ENCODE measurements around the gene LAMP5.
A peak's percentile ranks its signal among the peaks of the same experiment; 100 is the strongest.

Gene LAMP5

GRCh38 chr20:9514461-9515213, at the start of gene LAMP5:
Gene LAMP5 (plus strand): TSS chr20:9514590. CDS start chr20:9514853, 263 bp downstream.
- intact Hi-C loops (cut with DNase I), result no loop called here
- DNase-seq, result peak in 9 of 10 donors; percentile 34 to 90 (median 60)

GRCh38 chr20:9467995-9468394, 46.4 kb upstream of the LAMP5 start:
- intact Hi-C loops (cut with DNase I), result loop anchor here (2.0 kb wide), 1 partner anchor 143 kb away; no protein-coding TSS in a partner anchor
- DNase-seq, result peak in 4 of 10 donors; percentile 10 to 21 (median 16)

GRCh38 chr20:9474835-9475415, 39.5 kb upstream of the LAMP5 start:
- intact Hi-C loops (cut with DNase I), result no loop called here
- no peak for DNase-seq

GRCh38 chr20:9475456-9475855, 38.9 kb upstream of the LAMP5 start:
- intact Hi-C loops (cut with DNase I), result no loop called here
- no peak for DNase-seq

GRCh38 chr20:9476174-9476573, 38.2 kb upstream of the LAMP5 start:
- DNase-seq, result no peak
- intact Hi-C loops (cut with DNase I), result no loop called here

- DNase-seq, result no peak
- intact Hi-C loops (cut with DNase I), result no loop called here
Observed at GRCh38 chr20:9476637-9477036, 37.8 kb upstream of the LAMP5 start.

- intact Hi-C loops (cut with DNase I), result no loop called here
- no peak for DNase-seq
Observed at GRCh38 chr20:9478771-9479170, 35.6 kb upstream of the LAMP5 start.

GRCh38 chr20:9480066-9480465, 34.3 kb upstream of the LAMP5 start:
- intact Hi-C loops (cut with DNase I), result no loop called here
- no peak for DNase-seq

GRCh38 chr20:9482180-9482579, 32.2 kb upstream of the LAMP5 start:
- no peak for DNase-seq
- intact Hi-C loops (cut with DNase I), result no loop called here

GRCh38 chr20:9483131-9483530, 31.3 kb upstream of the LAMP5 start:
- intact Hi-C loops (cut with DNase I), result no loop called here
- no peak for DNase-seq

- no peak for DNase-seq
- intact Hi-C loops (cut with DNase I), result no loop called here
Observed at GRCh38 chr20:9485614-9486340, 28.6 kb upstream of the LAMP5 start.

- intact Hi-C loops (cut with DNase I), result no loop called here
- no peak for DNase-seq
Observed at GRCh38 chr20:9487231-9487630, 27.2 kb upstream of the LAMP5 start.

GRCh38 chr20:9488063-9488462, 26.3 kb upstream of the LAMP5 start:
- DNase-seq, result no peak

GRCh38 chr20:9490161-9490560, 24.2 kb upstream of the LAMP5 start:
- intact Hi-C loops (cut with DNase I), result no loop called here
- DNase-seq, result no peak

More at GRCh38 chr20:9488063-9488462, 26.3 kb upstream of the LAMP5 start:
- intact Hi-C loops (cut with DNase I), result no loop called here

GRCh38 chr20:9490631-9491030, 23.8 kb upstream of the LAMP5 start:
- no peak for DNase-seq
- intact Hi-C loops (cut with DNase I), result no loop called here

- no peak for DNase-seq
- intact Hi-C loops (cut with DNase I), result no loop called here
Observed at GRCh38 chr20:9491324-9491723, 23.1 kb upstream of the LAMP5 start.

- intact Hi-C loops (cut with DNase I), result no loop called here
Observed at GRCh38 chr20:9492067-9492466, 22.3 kb upstream of the LAMP5 start.

GRCh38 chr20:9493803-9494202, 20.6 kb upstream of the LAMP5 start:
- intact Hi-C loops (cut with DNase I), result no loop called here
- DNase-seq, result no peak

More at GRCh38 chr20:9492067-9492466, 22.3 kb upstream of the LAMP5 start:
- DNase-seq, result no peak

GRCh38 chr20:9495701-9496100, 18.7 kb upstream of the LAMP5 start:
- no peak for DNase-seq
- intact Hi-C loops (cut with DNase I), result no loop called here

- intact Hi-C loops (cut with DNase I), result no loop called here
- DNase-seq, result no peak
Observed at GRCh38 chr20:9496155-9496554, 18.2 kb upstream of the LAMP5 start.

GRCh38 chr20:9498322-9498721, 16.1 kb upstream of the LAMP5 start:
- intact Hi-C loops (cut with DNase I), result no loop called here
- no peak for DNase-seq

All from posterior cingulate gyrus (tissue), 11 donors.